ENCODE results near the gene RNF215.

Gene RNF215

GRCh38 chr22:30393885-30394284 is 6.7 kb upstream of the RNF215 start:
- no peak for DNase-seq

- no peak for DNase-seq
Observed at GRCh38 chr22:30393322-30393680, 6.1 kb upstream of the RNF215 start.

DNA sequence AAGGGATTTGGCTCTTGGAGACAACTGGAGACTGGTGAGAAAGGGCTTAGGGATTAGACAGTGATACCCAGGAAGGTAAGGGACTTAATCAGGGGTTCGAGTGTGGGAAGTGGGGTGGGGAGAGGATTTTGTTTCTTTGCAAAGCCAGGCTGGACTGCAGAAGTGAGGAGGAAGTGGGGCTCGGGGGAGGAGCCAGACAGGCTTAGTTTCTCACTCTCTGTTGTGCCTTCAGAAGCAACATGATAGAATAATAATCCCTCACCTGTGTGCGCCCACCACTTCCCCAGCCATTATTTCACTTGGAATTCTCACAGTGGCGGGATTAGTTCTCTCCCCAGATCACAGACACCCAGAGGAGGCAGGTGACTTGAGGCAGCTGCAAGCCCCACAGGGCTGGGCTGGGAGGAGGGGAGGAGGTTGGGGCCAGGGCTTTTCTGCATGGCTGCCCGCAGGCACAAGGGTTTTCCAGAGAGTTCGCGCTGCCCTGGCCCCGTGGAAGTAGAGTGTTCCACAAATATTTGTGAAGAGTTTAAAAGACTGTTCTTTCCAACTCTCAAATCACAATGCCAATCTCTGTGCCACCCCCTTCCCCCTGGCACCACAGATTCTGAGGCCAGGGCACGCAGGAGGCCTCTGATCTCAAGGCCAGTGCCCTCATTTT is 5.6 kb upstream of the RNF215 start:
- DNase-seq, result no peak

- peak; percentile 58 for DNase-seq
Observed at GRCh38 chr22:30390974-30391691, 3.9 kb upstream of the RNF215 start.

- DNase-seq, result no peak
Observed at GRCh38 chr22:30386608-30386959, 627 bp downstream of the RNF215 start.

GRCh38 chr22:30385942-30386341 is 1.3 kb downstream of the RNF215 start:
- no peak for DNase-seq

- no peak for DNase-seq
Observed at GRCh38 chr22:30383061-30383460, 4.2 kb downstream of the RNF215 start.

DNA sequence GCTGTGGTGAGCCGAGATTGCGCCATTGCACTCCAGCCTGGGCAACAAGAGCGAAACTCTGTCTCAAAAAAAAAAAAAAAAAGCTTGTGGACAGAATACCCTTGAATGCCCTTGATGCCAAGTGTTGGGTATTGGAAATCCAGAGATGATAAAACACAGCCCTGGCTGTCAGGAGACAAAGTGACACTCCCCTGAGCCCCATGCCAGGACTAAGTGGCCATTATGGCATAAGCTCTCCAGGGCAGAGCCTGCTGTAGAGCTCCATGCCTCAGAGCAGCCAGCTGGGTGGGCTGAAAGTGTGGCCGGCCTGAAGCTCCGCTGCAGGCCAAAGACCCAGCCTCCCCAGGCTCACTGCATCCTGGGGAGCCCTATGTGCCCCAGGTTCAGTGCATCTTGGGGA is 4.9 kb downstream of the RNF215 start:
- DNase-seq, result no peak

DNA sequence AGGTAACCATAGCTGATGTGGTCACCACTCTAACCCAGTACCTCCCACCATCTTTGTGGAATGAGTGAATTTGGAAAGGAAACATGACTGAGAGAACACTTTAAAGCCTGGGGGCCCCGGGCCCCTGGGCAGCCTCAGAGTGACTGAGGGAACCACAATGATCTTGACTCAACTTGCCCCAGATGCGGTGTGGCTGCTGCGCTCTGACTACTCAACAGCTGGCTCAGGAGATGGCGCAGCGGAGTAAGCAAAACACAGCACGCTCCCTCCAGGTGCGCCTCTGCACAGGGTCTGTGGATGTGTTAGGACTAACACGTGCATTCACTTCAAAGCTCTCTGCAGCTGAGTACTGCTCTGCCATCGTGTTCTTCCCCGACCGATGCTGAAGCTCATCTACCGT is 5.9 kb downstream of the RNF215 start:
- no peak for DNase-seq

DNA sequence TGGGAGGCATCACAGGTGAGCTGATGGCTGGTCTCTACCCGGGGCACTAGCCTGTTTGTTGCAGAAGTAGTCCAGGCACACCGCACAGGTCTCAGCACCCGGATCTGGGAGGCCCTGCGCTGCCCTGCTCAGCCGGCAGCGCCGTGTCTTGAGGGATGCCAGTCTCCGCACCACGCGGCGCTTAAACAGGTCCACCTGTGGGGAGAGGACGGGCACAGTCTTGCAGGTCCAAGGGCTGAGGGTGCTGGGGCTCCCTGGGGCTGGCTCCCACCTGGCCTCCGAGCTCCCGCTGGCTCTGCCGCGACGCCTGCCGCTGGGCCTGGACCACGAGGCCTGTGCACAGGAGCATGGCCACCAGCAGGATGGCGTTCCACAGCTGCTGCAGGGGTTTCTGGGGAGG is 7.2 kb downstream of the RNF215 start:
- no peak for DNase-seq

GRCh38 chr22:30375312-30375849 is 11.8 kb downstream of the RNF215 start:
- DNase-seq, result no peak

GRCh38 chr22:30373331-30374325 is 13.6 kb downstream of the RNF215 start:
- DNase-seq, result no peak

DNA sequence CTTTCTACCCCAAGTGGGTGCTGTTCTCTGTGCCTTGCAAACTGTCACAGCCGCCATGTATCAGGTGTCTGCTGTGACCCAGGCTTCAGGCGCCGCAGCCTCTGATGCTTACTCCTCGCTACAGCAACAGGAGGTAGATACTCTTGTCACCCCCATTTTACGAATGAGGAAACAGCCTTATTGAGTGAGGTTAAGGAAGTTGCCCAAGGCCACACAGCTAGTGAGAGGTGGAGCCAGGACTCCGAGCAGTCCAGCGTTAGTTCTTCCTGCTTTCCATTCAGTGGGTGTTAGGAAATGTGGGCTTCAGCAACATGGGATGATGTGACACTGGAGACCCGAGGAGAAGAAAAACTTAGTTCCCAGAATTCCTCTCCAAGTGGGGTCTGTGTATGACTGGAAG is 14.3 kb downstream of the RNF215 start:
- no peak for DNase-seq

GRCh38 chr22:30371981-30372380 is 15.2 kb downstream of the RNF215 start:
- DNase-seq, result no peak

DNA sequence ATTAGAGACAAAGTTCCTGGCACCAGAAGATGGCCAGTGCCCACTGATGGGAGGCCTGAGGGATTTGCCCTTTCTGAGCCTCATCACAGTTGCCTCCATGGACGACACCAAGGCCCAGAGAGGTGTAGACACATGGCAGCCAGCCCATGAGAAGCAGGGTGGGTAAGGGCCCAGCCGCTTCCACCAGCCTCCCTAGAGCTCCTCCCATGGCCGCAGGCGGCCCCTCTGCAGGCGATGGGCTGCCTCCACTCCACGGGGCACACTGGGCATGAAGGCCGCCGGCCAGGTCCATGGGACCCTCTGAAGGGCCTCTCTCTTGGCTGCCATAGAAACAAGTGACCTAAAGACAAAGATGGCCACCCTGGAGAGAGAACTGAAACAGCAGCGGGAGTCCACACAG is 15.9 kb downstream of the RNF215 start:
- DNase-seq, result no peak

DNA sequence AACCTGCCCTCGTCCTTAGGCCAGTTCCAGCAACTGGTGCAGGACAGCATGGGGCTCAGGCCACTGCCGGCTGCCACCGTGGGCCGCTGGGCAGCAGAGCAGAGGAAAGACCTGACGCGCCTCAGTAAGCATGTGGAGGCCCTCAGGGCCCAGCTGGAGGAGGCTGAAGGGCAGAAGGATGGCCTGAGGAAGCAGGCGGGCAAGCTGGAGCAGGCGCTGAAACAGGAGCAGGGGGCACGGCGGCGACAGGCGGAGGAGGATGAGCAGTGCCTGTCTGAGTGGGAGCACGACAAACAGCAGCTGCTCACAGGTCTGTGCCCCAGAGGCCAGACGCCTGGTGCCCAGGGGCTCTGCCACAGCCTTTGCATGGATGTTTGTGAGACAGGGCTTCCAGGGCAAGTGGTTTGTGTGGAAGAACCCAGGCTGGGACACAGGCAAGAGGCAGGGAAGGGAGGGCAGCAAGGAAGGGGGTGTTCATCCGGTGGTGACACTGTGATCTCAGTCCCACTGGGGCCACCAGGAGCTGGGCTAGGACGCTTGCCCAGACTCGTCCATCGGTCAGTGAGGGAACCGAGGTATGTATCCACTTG is 16.5 kb downstream of the RNF215 start:
- DNase-seq, result no peak

GRCh38 chr22:30368420-30368819 is 18.8 kb downstream of the RNF215 start:
- DNase-seq, result no peak

- no peak for DNase-seq
Observed at GRCh38 chr22:30365891-30366290, 21.3 kb downstream of the RNF215 start.

DNA sequence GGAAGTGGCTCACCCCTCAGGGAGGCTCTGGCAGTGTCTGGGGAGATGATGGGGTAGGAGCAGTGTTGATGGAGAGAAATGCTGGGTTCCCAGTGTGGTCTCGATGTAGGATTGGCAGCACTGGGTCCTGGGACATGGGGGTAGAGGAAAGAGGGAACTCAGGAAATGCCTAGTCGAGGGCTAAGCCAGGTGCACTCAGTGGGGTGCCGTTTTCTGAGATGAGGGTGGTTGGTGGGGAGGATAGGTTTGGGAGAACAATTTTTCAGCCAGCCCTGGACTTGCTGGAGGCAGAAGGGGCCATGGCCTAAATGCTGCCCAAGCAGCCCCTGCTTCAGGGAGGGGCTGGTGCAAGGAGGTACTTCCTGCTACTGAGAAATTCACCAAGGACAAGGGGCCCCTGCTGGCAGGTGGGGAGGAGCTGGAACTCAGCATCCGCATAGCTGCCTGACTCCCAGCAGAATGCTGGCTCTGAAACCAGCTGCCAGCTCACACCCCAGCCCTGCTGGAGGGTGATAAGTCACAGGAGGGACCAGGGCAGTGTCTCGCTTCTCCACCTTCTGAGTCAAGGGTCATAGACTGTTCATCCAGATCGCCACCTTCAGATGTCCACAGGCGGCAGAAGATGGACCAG is 24.4 kb downstream of the RNF215 start:
- no peak for DNase-seq

- DNase-seq, result no peak
Observed at GRCh38 chr22:30361916-30362650, 25.1 kb downstream of the RNF215 start.

DNA sequence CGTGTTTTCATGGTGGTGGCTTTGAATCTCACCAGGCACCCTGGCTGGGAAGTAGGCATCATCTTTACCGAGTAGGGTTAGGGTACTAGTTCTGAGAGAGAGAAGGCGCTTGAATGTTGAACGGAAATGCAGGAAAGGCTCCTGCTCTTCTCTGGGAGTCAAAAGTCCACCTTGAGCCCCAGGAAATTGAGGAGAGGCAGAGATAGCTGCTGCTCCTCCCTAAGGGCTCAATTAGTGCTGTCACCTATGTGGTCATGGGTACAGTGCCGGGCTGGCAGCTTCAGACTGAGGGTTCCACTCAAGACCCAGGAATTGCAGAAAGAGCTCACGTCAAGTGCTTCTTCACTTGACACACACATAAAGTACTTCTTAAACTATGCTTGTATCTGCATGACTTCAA is 28.7 kb downstream of the RNF215 start:
- no peak for DNase-seq
